ENCODE data around the gene PRDM16. TPM values are rescaled to one million over a fixed set of nuclear protein-coding genes. Genes with fewer than 3 reads are reported as not detected.
A peak's percentile ranks its signal among the peaks of the same experiment; 100 is the strongest.

Gene PRDM16
- total RNA-seq, 1 experiment from 2014 or later = 0.04 TPM

DNA sequence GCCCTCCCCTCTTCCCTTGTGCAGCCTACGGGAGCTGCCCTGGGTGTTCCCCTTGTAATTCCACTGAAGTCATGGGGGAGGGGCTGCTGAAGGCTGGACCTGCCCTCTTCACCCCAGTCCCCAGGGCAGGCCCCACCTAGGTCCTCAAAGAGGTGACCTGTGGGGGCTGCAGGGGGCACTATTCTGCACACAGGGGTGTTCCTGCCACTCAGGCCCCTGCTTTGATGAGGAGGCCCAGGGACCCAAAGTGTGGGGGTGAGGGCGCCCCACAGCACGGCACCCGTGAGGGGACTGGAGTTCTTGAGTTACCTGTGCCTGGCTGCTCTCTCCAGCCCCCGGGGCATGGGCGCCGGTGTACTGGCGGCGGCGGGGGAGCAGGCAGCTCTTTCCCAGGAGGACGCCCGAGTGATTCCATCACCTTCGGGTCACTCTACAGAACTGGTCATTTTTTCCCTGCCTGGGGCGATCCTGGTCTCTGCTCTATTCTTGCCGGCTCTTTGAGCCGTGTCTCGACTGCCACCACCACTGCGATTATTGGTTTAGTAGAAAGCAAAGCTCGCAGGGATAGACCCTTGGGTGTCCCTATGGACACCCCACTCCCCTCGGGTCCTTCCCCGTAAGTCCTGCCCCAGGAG is 6.9 kb upstream of the PRDM16 start:
- Histone ChIP-seq H3K4me2 (ENCODE audit: low read length) (no peak overlapping the region), H3K9ac (ENCODE audit: low read length) (no peak overlapping the region), H4K20me1 (ENCODE audit: low read length) (no peaks in the 10 kb centered on the region), H3K4me1 (ENCODE audit: insufficient read depth, low read length) (no peaks in the 10 kb centered on the region), H3K27ac (ENCODE audit: low read length) (no peak overlapping the region), H3F3A (ENCODE audit: low read length, unreplicated experiment) (no peaks in the 10 kb centered on the region), H3K27me3 (ENCODE audit: low read length) (peaks cover 92% of the 10 kb centered on the region), H3K4me3 (ENCODE audit: low read length) (no peak overlapping the region), H3K79me2 (ENCODE audit: low read length) (no peaks in the 10 kb centered on the region), H3K36me3 (ENCODE audit: low read depth, low read length) (no peaks in the 10 kb centered on the region), H3K9me2 (replicated peaks; ENCODE audit: low read length) (no peaks in the 10 kb centered on the region), H2AFZ (ENCODE audit: low read length) (no peak overlapping the region), H3K9me3 (ENCODE audit: low read length) (no peaks in the 10 kb centered on the region)
- CTCF ChIA-PET = no interaction called here
- BruUV-seq (replicated peaks) = no TSS peak
- ATAC-seq = no peak
- POLR2A ChIA-PET (ENCODE audit: unreplicated experiment) = no interaction called here
- TF ChIP-seq, protein P1, sequence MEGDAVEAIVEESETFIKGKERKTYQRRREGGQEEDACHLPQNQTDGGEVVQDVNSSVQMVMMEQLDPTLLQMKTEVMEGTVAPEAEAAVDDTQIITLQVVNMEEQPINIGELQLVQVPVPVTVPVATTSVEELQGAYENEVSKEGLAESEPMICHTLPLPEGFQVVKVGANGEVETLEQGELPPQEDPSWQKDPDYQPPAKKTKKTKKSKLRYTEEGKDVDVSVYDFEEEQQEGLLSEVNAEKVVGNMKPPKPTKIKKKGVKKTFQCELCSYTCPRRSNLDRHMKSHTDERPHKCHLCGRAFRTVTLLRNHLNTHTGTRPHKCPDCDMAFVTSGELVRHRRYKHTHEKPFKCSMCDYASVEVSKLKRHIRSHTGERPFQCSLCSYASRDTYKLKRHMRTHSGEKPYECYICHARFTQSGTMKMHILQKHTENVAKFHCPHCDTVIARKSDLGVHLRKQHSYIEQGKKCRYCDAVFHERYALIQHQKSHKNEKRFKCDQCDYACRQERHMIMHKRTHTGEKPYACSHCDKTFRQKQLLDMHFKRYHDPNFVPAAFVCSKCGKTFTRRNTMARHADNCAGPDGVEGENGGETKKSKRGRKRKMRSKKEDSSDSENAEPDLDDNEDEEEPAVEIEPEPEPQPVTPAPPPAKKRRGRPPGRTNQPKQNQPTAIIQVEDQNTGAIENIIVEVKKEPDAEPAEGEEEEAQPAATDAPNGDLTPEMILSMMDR (conservative IDR thresholded peaks at IDR 0.05; ENCODE audit: low read depth, low read length) = no peak
- TF ChIP-seq EZH2 (IDR thresholded peaks at IDR 0.05; ENCODE audit: low read length, unreplicated experiment) (no peak), EZH2phosphoT487 (IDR thresholded peaks at IDR 0.05; ENCODE audit: borderline replicate concordance, low read length) (no peak)
- intact Hi-C loops (cut with micrococcal nuclease) = no loop called here
- DNase-seq = peak; percentile 9

DNA sequence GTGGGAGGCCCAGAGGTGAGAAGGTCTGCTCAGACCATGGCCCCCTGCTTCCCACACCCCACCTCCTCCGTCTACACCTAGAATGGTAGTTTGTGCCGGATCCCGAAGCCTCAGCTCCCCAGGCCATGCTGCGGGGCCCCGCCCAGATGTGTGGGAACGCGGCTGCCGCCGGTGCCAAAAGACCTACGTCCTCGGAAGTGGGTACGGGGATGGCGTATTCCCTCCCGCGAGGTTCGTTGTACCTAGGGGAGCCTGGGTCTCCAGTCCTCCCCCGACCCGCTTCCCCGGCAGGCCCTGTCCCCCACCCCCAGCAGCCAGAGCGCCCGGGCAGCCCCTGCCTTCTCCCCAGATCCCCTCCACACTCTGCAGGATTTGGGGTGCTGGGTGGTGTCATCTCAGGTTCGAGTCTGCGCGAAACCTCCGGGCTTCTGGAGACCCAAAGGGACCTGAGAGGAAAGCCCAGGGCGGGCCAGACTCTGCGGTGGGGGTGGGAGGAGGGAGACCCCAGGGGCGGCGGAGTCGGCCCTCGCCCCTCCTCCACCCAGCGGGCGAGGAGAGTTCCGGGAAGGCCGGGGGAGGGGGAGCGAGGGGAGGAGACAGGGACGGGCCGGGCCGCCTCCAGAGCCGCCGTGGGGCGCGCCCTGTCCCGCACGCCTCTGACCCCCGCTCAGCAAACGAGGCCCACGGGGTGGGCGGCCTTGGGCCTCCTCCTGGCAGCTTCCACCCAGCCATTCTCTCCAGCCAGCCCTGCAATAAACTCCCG is 6.2 kb upstream of the PRDM16 start:
- ATAC-seq (no peak), DNase-seq (no peak)
- Histone ChIP-seq H2AFZ (ENCODE audit: low read length) (no peak overlapping the region), H3K4me2 (ENCODE audit: low read length) (no peak overlapping the region), H3K4me3 (ENCODE audit: low read length) (no peak overlapping the region), H4K20me1 (ENCODE audit: low read length) (no peaks in the 10 kb centered on the region), H3K4me1 (ENCODE audit: insufficient read depth, low read length) (no peaks in the 10 kb centered on the region), H3K27ac (ENCODE audit: low read length) (no peak overlapping the region), H3K9me3 (ENCODE audit: low read length) (no peaks in the 10 kb centered on the region), H3K27me3 (ENCODE audit: low read length) (peaks cover 92% of the 10 kb centered on the region), H3K9ac (ENCODE audit: low read length) (no peak overlapping the region), H3K36me3 (ENCODE audit: low read depth, low read length) (no peaks in the 10 kb centered on the region), H3K9me2 (replicated peaks; ENCODE audit: low read length) (no peaks in the 10 kb centered on the region), H3F3A (ENCODE audit: low read length, unreplicated experiment) (no peaks in the 10 kb centered on the region), H3K79me2 (ENCODE audit: low read length) (no peaks in the 10 kb centered on the region)
- ChIA-PET CTCF (no interaction called here), POLR2A (ENCODE audit: unreplicated experiment) (no interaction called here)
- TF ChIP-seq EZH2phosphoT487 (IDR thresholded peaks at IDR 0.05; ENCODE audit: borderline replicate concordance, low read length) (no peak), EZH2 (IDR thresholded peaks at IDR 0.05; ENCODE audit: low read length, unreplicated experiment) (no peak)
- TF ChIP-seq, protein P1 (conservative IDR thresholded peaks at IDR 0.05; ENCODE audit: low read depth, low read length) = no peak
- intact Hi-C loops (cut with micrococcal nuclease) = no loop called here
- no TSS peak for BruUV-seq (replicated peaks)
